Activated T-cell treated with anti-CD3 and anti-CD28 coated beads, Interleukin-2, amount 50 U/mL, for 24 hours (primary cell): ENCODE measurements around the gene DGKI.

Experiments used
- DNase-seq: peaks from one replicate; pipeline ENCODE4 v3.0.0-alpha.2; 2020
- H3K27ac Mint-ChIP-seq: 2 replicates; pipeline ENCODE4 v1.8.0; 2020; ENCODE audit warnings: mild to moderate bottlenecking, mixed read lengths
- H3K27me3 Mint-ChIP-seq: 2 replicates; pipeline ENCODE4 v1.8.0; 2020; ENCODE audit warnings: mixed read lengths
- H3K36me3 Mint-ChIP-seq: 2 replicates; pipeline ENCODE4 v1.8.0; 2020; ENCODE audit warnings: low read depth, mixed read lengths
- H3K4me1 Mint-ChIP-seq: 2 replicates; pipeline ENCODE4 v1.8.0; 2020; ENCODE audit warnings: low read depth, mixed read lengths
- H3K4me3 Mint-ChIP-seq: 2 replicates; pipeline ENCODE4 v1.8.0; 2020; ENCODE audit warnings: mild to moderate bottlenecking, moderate library complexity, mixed read lengths
- H3K9me3 Mint-ChIP-seq: 2 replicates; pipeline ENCODE4 v1.8.0; 2020; ENCODE audit warnings: mixed read lengths

DGKI gene

GRCh38 chr7:137760111-137760510, 86.7 kb downstream of the DGKI start:
- no peaks in the 10 kb centered on the region for H3K4me1 Mint-ChIP-seq
- H3K27ac Mint-ChIP-seq, result no peak overlapping the region

GRCh38 chr7:137757146-137757925, 89.4 kb downstream of the DGKI start:
- H3K36me3 Mint-ChIP-seq, result no peaks in the 10 kb centered on the region
- H3K4me3 Mint-ChIP-seq, result no peak overlapping the region
- H3K9me3 Mint-ChIP-seq, result no peaks in the 10 kb centered on the region
- peaks cover 18% of the 10 kb centered on the region for H3K27me3 Mint-ChIP-seq
- no peak overlapping the region for H3K27ac Mint-ChIP-seq
- no peak for DNase-seq
- H3K4me1 Mint-ChIP-seq, result no peaks in the 10 kb centered on the region

More at GRCh38 chr7:137760111-137760510, 86.7 kb downstream of the DGKI start:
- peaks cover 4% of the 10 kb centered on the region for H3K27me3 Mint-ChIP-seq
- no peaks in the 10 kb centered on the region for H3K36me3 Mint-ChIP-seq
- no peak for DNase-seq
- no peaks in the 10 kb centered on the region for H3K9me3 Mint-ChIP-seq
- H3K4me3 Mint-ChIP-seq, result no peak overlapping the region

GRCh38 chr7:137755846-137756651, 90.7 kb downstream of the DGKI start:
- H3K4me1 Mint-ChIP-seq, result no peaks in the 10 kb centered on the region
- no peak overlapping the region for H3K27ac Mint-ChIP-seq
- H3K36me3 Mint-ChIP-seq, result no peaks in the 10 kb centered on the region
- H3K27me3 Mint-ChIP-seq, result peaks cover 14% of the 10 kb centered on the region
- no peaks in the 10 kb centered on the region for H3K9me3 Mint-ChIP-seq
- no peak overlapping the region for H3K4me3 Mint-ChIP-seq
- no peak for DNase-seq

GRCh38 chr7:137755427-137755826, 91.3 kb downstream of the DGKI start:
- H3K27ac Mint-ChIP-seq, result no peak overlapping the region
- DNase-seq, result no peak
- no peaks in the 10 kb centered on the region for H3K36me3 Mint-ChIP-seq
- no peaks in the 10 kb centered on the region for H3K4me1 Mint-ChIP-seq
- H3K4me3 Mint-ChIP-seq, result no peak overlapping the region
- peaks cover 14% of the 10 kb centered on the region for H3K27me3 Mint-ChIP-seq
- H3K9me3 Mint-ChIP-seq, result no peaks in the 10 kb centered on the region

GRCh38 chr7:137753948-137754851, 92.6 kb downstream of the DGKI start:
- no peaks in the 10 kb centered on the region for H3K36me3 Mint-ChIP-seq
- H3K27ac Mint-ChIP-seq, result no peak overlapping the region
- peaks cover 20% of the 10 kb centered on the region for H3K27me3 Mint-ChIP-seq
- H3K4me3 Mint-ChIP-seq, result no peak overlapping the region
- H3K4me1 Mint-ChIP-seq, result no peaks in the 10 kb centered on the region
- H3K9me3 Mint-ChIP-seq, result no peaks in the 10 kb centered on the region
- no peak for DNase-seq

GRCh38 chr7:137753575-137753947, 93.2 kb downstream of the DGKI start:
- DNase-seq, result no peak
- Mint-ChIP-seq H3K36me3 (no peaks in the 10 kb centered on the region), H3K27ac (no peak overlapping the region), H3K4me1 (no peaks in the 10 kb centered on the region), H3K27me3 (peaks cover 20% of the 10 kb centered on the region), H3K9me3 (no peaks in the 10 kb centered on the region), H3K4me3 (no peak overlapping the region)

GRCh38 chr7:137753067-137753466, 93.7 kb downstream of the DGKI start:
- no peak overlapping the region for H3K4me3 Mint-ChIP-seq
- DNase-seq, result no peak
- peaks cover 20% of the 10 kb centered on the region for H3K27me3 Mint-ChIP-seq
- H3K4me1 Mint-ChIP-seq, result no peaks in the 10 kb centered on the region
- H3K27ac Mint-ChIP-seq, result no peak overlapping the region
- H3K9me3 Mint-ChIP-seq, result no peaks in the 10 kb centered on the region
- no peaks in the 10 kb centered on the region for H3K36me3 Mint-ChIP-seq

GRCh38 chr7:137751361-137752009, 95.3 kb downstream of the DGKI start:
- Mint-ChIP-seq H3K36me3 (no peaks in the 10 kb centered on the region), H3K9me3 (no peaks in the 10 kb centered on the region), H3K4me1 (no peaks in the 10 kb centered on the region), H3K27me3 (peaks cover 23% of the 10 kb centered on the region), H3K27ac (no peak overlapping the region), H3K4me3 (no peak overlapping the region)
- no peak for DNase-seq

GRCh38 chr7:137747359-137748031, 99.3 kb downstream of the DGKI start:
- H3K4me3 Mint-ChIP-seq, result no peak overlapping the region
- H3K27ac Mint-ChIP-seq, result no peak overlapping the region
- H3K9me3 Mint-ChIP-seq, result peaks cover 5% of the 10 kb centered on the region
- peaks cover 13% of the 10 kb centered on the region for H3K27me3 Mint-ChIP-seq
- no peaks in the 10 kb centered on the region for H3K36me3 Mint-ChIP-seq
- no peaks in the 10 kb centered on the region for H3K4me1 Mint-ChIP-seq
- DNase-seq, result no peak

- Mint-ChIP-seq H3K4me1 (no peaks in the 10 kb centered on the region), H3K36me3 (no peaks in the 10 kb centered on the region)
Observed at GRCh38 chr7:137743021-137743420, 103.8 kb downstream of the DGKI start.

GRCh38 chr7:137742051-137742450, 104.7 kb downstream of the DGKI start:
- no peak for DNase-seq
- Mint-ChIP-seq H3K36me3 (no peaks in the 10 kb centered on the region), H3K27ac (no peak overlapping the region), H3K4me1 (no peaks in the 10 kb centered on the region), H3K9me3 (peaks cover 5% of the 10 kb centered on the region), H3K27me3 (peaks cover 19% of the 10 kb centered on the region), H3K4me3 (no peak overlapping the region)

More at GRCh38 chr7:137743021-137743420, 103.8 kb downstream of the DGKI start:
- DNase-seq, result no peak
- no peak overlapping the region for H3K27ac Mint-ChIP-seq
- H3K4me3 Mint-ChIP-seq, result no peak overlapping the region
- peaks cover 5% of the 10 kb centered on the region for H3K9me3 Mint-ChIP-seq
- peaks cover 22% of the 10 kb centered on the region for H3K27me3 Mint-ChIP-seq

- Mint-ChIP-seq H3K27ac (no peak overlapping the region), H3K4me3 (no peak overlapping the region), H3K27me3 (peaks cover 19% of the 10 kb centered on the region), H3K36me3 (no peaks in the 10 kb centered on the region), H3K4me1 (no peaks in the 10 kb centered on the region), H3K9me3 (peaks cover 5% of the 10 kb centered on the region)
- no peak for DNase-seq
Observed at GRCh38 chr7:137741443-137741842, 105.3 kb downstream of the DGKI start.

- peaks cover 16% of the 10 kb centered on the region for H3K27me3 Mint-ChIP-seq
- H3K4me3 Mint-ChIP-seq, result no peak overlapping the region
- DNase-seq, result no peak
- H3K36me3 Mint-ChIP-seq, result no peaks in the 10 kb centered on the region
- H3K27ac Mint-ChIP-seq, result no peak overlapping the region
- H3K4me1 Mint-ChIP-seq, result no peaks in the 10 kb centered on the region
- H3K9me3 Mint-ChIP-seq, result no peaks in the 10 kb centered on the region
Observed at GRCh38 chr7:137734221-137734620, 112.6 kb downstream of the DGKI start.
